Mesenchymal stem cell (in vitro differentiated cells and primary cell): Measurements from ENCODE around the gene ERG.

Source experiments
- DNase-seq: peaks from one replicate; pipeline ENCODE4 v3.0.0-alpha.2; 2013
- H2AFZ ChIP-seq: one replicate; pipeline ENCODE4 v1.6.1; 2013; ENCODE audit warnings: low read depth, mild to moderate bottlenecking, control low read depth, inconsistent platforms, low read length, moderate library complexity
- H2AK5ac ChIP-seq: 2 replicates; pipeline ENCODE4 v1.6.1; 2013; ENCODE audit warnings: low read length, moderate library complexity, mild to moderate bottlenecking, inconsistent platforms; ENCODE audit not compliant: severe bottlenecking
- H2BK120ac ChIP-seq: one replicate; pipeline ENCODE4 v1.6.1; 2013; ENCODE audit warnings: low read depth, mild to moderate bottlenecking, inconsistent platforms, low read length, moderate library complexity
- H2BK12ac ChIP-seq, 2 experiments: one replicate each; pipeline ENCODE4 v1.6.1; 2013; ENCODE audit warnings: inconsistent platforms in 2 of 2, low read length in 2 of 2, mild to moderate bottlenecking in 2 of 2, moderate library complexity in 2 of 2, control low read depth in 1 of 2
- H2BK15ac ChIP-seq: one replicate; pipeline ENCODE4 v1.6.1; 2013; ENCODE audit warnings: mild to moderate bottlenecking, low read depth, inconsistent platforms; ENCODE audit not compliant: poor library complexity, severe bottlenecking
- H2BK5ac ChIP-seq: 2 replicates; pipeline ENCODE4 v1.6.1; 2013; ENCODE audit warnings: low read depth, mild to moderate bottlenecking, low read length, control low read depth, inconsistent platforms; ENCODE audit not compliant: poor library complexity, severe bottlenecking
- H3K14ac ChIP-seq, 2 experiments: one replicate each; pipeline ENCODE4 v1.6.1; 2013; ENCODE audit warnings: inconsistent platforms in 2 of 2, low read length in 2 of 2, control low read depth in 1 of 2, mild to moderate bottlenecking in 1 of 2, moderate library complexity in 1 of 2
- H3K18ac ChIP-seq, 2 experiments: one replicate each; pipeline ENCODE4 v1.6.1; 2013; ENCODE audit warnings: inconsistent platforms in 2 of 2, low read length in 2 of 2, control low read depth in 1 of 2, low read depth in 1 of 2, mild to moderate bottlenecking in 1 of 2
- H3K23ac ChIP-seq, 2 experiments: one replicate each; pipeline ENCODE4 v1.6.1; 2013; ENCODE audit warnings: inconsistent platforms in 2 of 2, low read length in 2 of 2, mild to moderate bottlenecking in 2 of 2, moderate library complexity in 2 of 2, control low read depth in 1 of 2
- H3K27ac ChIP-seq: 2 replicates; pipeline ENCODE4 v1.5.1; 2013; ENCODE audit warnings: mild to moderate bottlenecking, moderate library complexity, low read length, control low read depth, inconsistent platforms; ENCODE audit not compliant: poor library complexity, severe bottlenecking
- H3K27me3 ChIP-seq, 2 experiments: 2 replicates each; pipeline versions ENCODE4 v1.6.1 to v1.7.0; 2013; ENCODE audit warnings: low read length in 2 of 2, mild to moderate bottlenecking in 2 of 2, moderate library complexity in 2 of 2, control low read depth in 1 of 2, inconsistent platforms in 1 of 2; ENCODE audit not compliant: control insufficient read depth in 1 of 2, insufficient read depth in 1 of 2
- H3K36me3 ChIP-seq, 2 experiments: 2 replicates each; pipeline versions ENCODE4 v1.6.1 to v1.7.0; 2013; ENCODE audit warnings: low read length in 2 of 2, control low read depth in 1 of 2, inconsistent platforms in 1 of 2, low read depth in 1 of 2, mild to moderate bottlenecking in 1 of 2; ENCODE audit not compliant: insufficient read depth in 2 of 2, control insufficient read depth in 1 of 2
- H3K4ac ChIP-seq, 2 experiments: one replicate each; pipeline ENCODE4 v1.6.1; 2013; ENCODE audit warnings: inconsistent platforms in 2 of 2, low read length in 2 of 2, mild to moderate bottlenecking in 2 of 2, moderate library complexity in 2 of 2, control low read depth in 1 of 2, low read depth in 1 of 2
- H3K4me1 ChIP-seq: 2 replicates; pipeline ENCODE4 v1.6.1; 2013; ENCODE audit warnings: low read depth, low read length, control low read depth; ENCODE audit not compliant: control insufficient read depth, insufficient read depth
- H3K4me2 ChIP-seq: 2 replicates; pipeline ENCODE4 v1.6.1; 2013; ENCODE audit warnings: low read length, mild to moderate bottlenecking, inconsistent platforms; ENCODE audit not compliant: poor library complexity, severe bottlenecking
- H3K4me3 ChIP-seq, 2 experiments: 2 replicates each; pipeline versions ENCODE4 v1.5.1 to v1.7.0; 2013; ENCODE audit warnings: low read length in 2 of 2, mild to moderate bottlenecking in 2 of 2, control low read depth in 1 of 2, low read depth in 1 of 2; ENCODE audit not compliant: insufficient read depth in 1 of 2
- H3K79me1 ChIP-seq: replicated peaks from 2 replicates; pipeline ENCODE4 v1.6.1; 2013; ENCODE audit warnings: mild to moderate bottlenecking, control low read depth, low read length, inconsistent platforms; ENCODE audit not compliant: poor library complexity, severe bottlenecking
- H3K9ac ChIP-seq: 2 replicates; pipeline ENCODE4 v1.7.0; 2013; ENCODE audit warnings: mild to moderate bottlenecking, low read length, moderate library complexity
- H3K9me3 ChIP-seq: 2 replicates; pipeline ENCODE4 v1.7.0; 2013; ENCODE audit warnings: mild to moderate bottlenecking, low read length; ENCODE audit not compliant: control insufficient read depth
- H4K8ac ChIP-seq: one replicate; pipeline ENCODE4 v1.6.1; 2013; ENCODE audit warnings: inconsistent platforms, mild to moderate bottlenecking, low read length, moderate library complexity
- H4K91ac ChIP-seq: one replicate; pipeline ENCODE4 v1.6.1; 2013; ENCODE audit warnings: mild to moderate bottlenecking, low read length, inconsistent platforms
- WGBS: methylation state at CpG from one replicate; pipeline ENCODE4 v1.1.7; 2013; ENCODE audit warnings: mixed read lengths; 5-methylcytosine and 5-hydroxymethylcytosine counted together

The ERG gene

DNA sequence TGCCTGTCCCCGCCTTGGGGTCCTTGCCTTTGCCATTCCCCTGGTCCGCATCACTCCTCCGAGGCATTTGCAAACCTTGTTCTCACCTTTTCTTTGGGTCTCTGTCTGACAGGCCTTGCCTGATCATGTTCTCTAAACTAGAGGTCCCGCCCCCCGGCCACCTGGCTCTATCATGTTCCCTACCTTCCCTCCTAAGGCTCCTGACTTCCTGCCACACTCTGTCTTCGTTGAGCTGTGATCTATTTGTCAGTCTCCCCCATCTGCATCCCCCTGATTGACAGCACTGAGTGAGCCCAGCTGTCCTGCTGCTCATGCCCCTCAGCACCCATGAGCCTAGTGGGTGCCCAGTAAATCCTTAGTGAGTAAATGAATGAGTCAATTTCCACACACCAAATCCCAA is 22.8 kb downstream of the ERG start:
- no peak overlapping the region for H2AFZ ChIP-seq
- no peaks in the 10 kb centered on the region for H3K9me3 ChIP-seq
- H3K4me2 ChIP-seq, result no peak overlapping the region
- H2BK5ac ChIP-seq, result no peak overlapping the region
- H3K23ac ChIP-seq, result no peak overlapping the region
- H3K14ac ChIP-seq, result peak overlapping the region in 1 of 2 experiments; percentile 23
- H4K8ac ChIP-seq, result no peak overlapping the region
- H2AK5ac ChIP-seq, result peak overlapping the region; percentile 20
- peak overlapping the region in 1 of 2 experiments; percentile 75 for H3K18ac ChIP-seq
- H3K4me3 ChIP-seq, result no peak overlapping the region
- H3K9ac ChIP-seq, result no peak overlapping the region
- no peaks in the 10 kb centered on the region for H3K36me3 ChIP-seq
- 87% methylated on average over 6 of the region's 6 CpGs for WGBS
- H3K79me1 ChIP-seq, result no peaks in the 10 kb centered on the region
- DNase-seq, result no peak
- no peak overlapping the region for H4K91ac ChIP-seq
- H3K4me1 ChIP-seq, result peaks cover 10% of the 10 kb centered on the region
- H2BK15ac ChIP-seq, result no peak overlapping the region
- no peak overlapping the region for H2BK120ac ChIP-seq
- no peak overlapping the region for H3K4ac ChIP-seq
- H3K27ac ChIP-seq, result no peak overlapping the region
- no peaks in the 10 kb centered on the region for H3K27me3 ChIP-seq
- no peak overlapping the region for H2BK12ac ChIP-seq

DNA sequence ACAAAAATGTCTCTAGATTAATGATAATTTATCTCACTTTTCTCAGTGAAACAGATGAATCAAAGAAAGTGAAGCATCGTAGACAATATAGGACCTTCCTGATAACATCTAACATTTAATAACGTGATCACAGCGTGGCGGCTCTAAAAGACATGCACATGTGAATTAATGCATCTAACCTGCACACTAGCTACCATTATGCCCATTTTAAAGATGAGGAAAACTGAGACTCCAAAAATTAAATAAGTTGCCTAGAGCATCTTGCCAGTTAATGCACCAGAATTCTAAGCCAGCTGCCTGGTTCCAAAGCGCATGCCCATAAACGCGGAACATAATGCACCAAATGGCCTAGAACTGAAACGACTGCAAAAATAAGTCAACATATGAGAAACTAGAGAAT is 23.5 kb downstream of the ERG start:
- Histone ChIP-seq H2AK5ac (no peak overlapping the region), H2BK120ac (no peak overlapping the region), H3K36me3 (no peaks in the 10 kb centered on the region), H3K14ac (no peak overlapping the region), H3K27me3 (no peaks in the 10 kb centered on the region), H4K91ac (no peak overlapping the region), H3K4me3 (no peak overlapping the region), H3K4me1 (peaks cover 10% of the 10 kb centered on the region), H3K27ac (no peak overlapping the region), H2BK15ac (no peak overlapping the region), H3K79me1 (no peaks in the 10 kb centered on the region), H3K9ac (no peak overlapping the region), H2AFZ (no peak overlapping the region), H3K18ac (no peak overlapping the region), H2BK5ac (no peak overlapping the region), H3K4ac (no peak overlapping the region), H2BK12ac (no peak overlapping the region), H3K4me2 (no peak overlapping the region), H4K8ac (no peak overlapping the region), H3K9me3 (no peaks in the 10 kb centered on the region), H3K23ac (no peak overlapping the region)
- DNase-seq, result no peak
- WGBS, result 99% methylated on average over 7 of the region's 8 CpGs

DNA sequence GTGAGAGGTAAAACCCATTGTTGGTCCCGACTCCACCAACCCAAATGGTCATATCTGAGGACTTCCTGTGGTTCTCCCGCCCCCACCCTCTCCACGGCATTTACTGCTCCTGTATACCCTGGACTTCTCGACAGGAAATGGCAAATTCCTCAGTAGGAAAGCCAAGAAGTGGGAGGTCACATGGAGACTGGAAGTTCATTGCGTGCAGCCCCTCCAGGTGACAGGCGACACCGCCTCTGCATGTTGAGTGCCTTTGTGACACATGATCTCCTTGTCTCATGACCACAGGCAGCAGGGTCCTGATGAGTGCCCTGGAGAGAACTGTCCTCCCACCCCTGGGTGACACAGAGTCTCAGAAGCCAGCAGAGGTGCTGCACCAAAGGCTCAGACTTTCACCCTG is 24.2 kb downstream of the ERG start:
- peak overlapping the region in 1 of 2 experiments; percentile 55 for H2BK12ac ChIP-seq
- H3K9ac ChIP-seq, result no peak overlapping the region
- no peaks in the 10 kb centered on the region for H3K36me3 ChIP-seq
- no peak for DNase-seq
- H3K79me1 ChIP-seq, result no peaks in the 10 kb centered on the region
- H2BK15ac ChIP-seq, result no peak overlapping the region
- no peak overlapping the region for H4K8ac ChIP-seq
- H2BK5ac ChIP-seq, result no peak overlapping the region
- no peaks in the 10 kb centered on the region for H3K27me3 ChIP-seq
- peak overlapping the region in 1 of 2 experiments; percentile 70 for H3K18ac ChIP-seq
- H2BK120ac ChIP-seq, result no peak overlapping the region
- no peak overlapping the region for H2AK5ac ChIP-seq
- peak overlapping the region in 1 of 2 experiments; percentile 35 for H3K14ac ChIP-seq
- H3K9me3 ChIP-seq, result no peaks in the 10 kb centered on the region
- H2AFZ ChIP-seq, result no peak overlapping the region
- H4K91ac ChIP-seq, result no peak overlapping the region
- no peak overlapping the region for H3K23ac ChIP-seq
- H3K4ac ChIP-seq, result peak overlapping the region in 1 of 2 experiments; percentile 7
- H3K4me2 ChIP-seq, result no peak overlapping the region
- H3K4me1 ChIP-seq, result peaks cover 10% of the 10 kb centered on the region
- no peak overlapping the region for H3K27ac ChIP-seq
- WGBS, result 70% methylated on average over 6 of the region's 7 CpGs
- H3K4me3 ChIP-seq, result no peak overlapping the region

DNA sequence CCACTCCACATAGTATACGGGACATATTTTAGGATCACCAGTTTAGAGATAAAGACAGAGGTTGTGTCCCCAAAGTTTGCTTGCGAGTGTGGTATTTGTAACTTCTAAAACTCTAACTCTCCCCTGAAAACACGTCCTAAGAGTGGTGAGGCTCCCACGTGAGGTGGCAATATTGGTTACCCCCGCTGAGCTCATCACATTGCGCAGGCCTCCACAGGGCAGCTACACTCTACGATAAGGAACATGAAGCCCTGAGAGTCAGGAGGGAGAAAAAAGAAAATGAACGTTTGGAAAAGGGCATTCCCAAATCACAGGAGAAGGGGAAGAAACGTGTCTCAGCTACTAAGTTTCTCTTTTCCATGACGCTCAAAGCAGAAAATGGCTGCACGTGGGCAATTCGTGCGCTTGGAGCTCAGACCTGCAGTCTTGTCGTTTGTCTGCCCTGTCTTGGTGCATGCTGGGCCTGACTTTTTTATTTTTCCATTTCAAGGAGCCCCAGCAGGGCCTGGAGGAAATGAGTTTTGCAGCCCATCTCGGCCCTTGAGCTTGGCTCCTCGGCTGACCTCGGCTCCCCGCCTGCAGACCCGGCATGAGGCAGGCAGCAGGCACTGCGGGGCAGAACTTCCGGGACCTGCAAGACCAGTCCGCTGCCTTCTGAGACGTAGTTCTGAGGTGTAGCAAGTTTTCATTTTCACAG is 25.7 kb downstream of the ERG start:
- Histone ChIP-seq H3K9ac (no peak overlapping the region), H3K4me2 (peak overlapping the region; percentile 11), H3K36me3 (no peaks in the 10 kb centered on the region), H3K9me3 (no peaks in the 10 kb centered on the region), H4K8ac (no peak overlapping the region), H2AK5ac (no peak overlapping the region), H2BK15ac (no peak overlapping the region), H2BK5ac (no peak overlapping the region), H4K91ac (no peak overlapping the region), H2BK12ac (no peak overlapping the region), H2BK120ac (no peak overlapping the region), H3K4me3 (no peak overlapping the region), H3K79me1 (no peaks in the 10 kb centered on the region), H3K14ac (no peak overlapping the region), H3K4me1 (peaks cover 10% of the 10 kb centered on the region), H2AFZ (no peak overlapping the region), H3K4ac (no peak overlapping the region), H3K23ac (no peak overlapping the region), H3K27me3 (no peaks in the 10 kb centered on the region), H3K27ac (no peak overlapping the region), H3K18ac (no peak overlapping the region)
- no peak for DNase-seq
- 75% methylated on average over 23 of the region's 23 CpGs for WGBS
